PFSK-1 (cell line): ENCODE data around the gene SPR.

ENCODE experiments used
- FOXP2 ChIP-seq: optimal IDR thresholded peaks from 2 replicates; pipeline ENCODE3; 2011; ENCODE audit warnings: borderline replicate concordance, control low read depth, inconsistent platforms; ENCODE audit not compliant: insufficient read depth; ENCODE audit errors: extremely low read length, extremely low read depth
- POLR2AphosphoS5 ChIP-seq: IDR thresholded peaks from 2 replicates; pipeline ENCODE4 v1.6.1; 2012; ENCODE audit warnings: low read depth, mild to moderate bottlenecking, control low read depth, low read length, moderate library complexity
- REST ChIP-seq, 2 experiments: IDR thresholded peaks; 2 replicates each; pipeline versions ENCODE4 v1.6.1 to v1.8.0; 2011 to 2012; ENCODE audit warnings: low read depth in 2 of 2, low read length in 2 of 2, control low read depth in 1 of 2, inconsistent platforms in 1 of 2, mild to moderate bottlenecking in 1 of 2, moderate library complexity in 1 of 2; ENCODE audit not compliant: insufficient read depth in 1 of 2
- SIN3A ChIP-seq: IDR thresholded peaks from 2 replicates; pipeline ENCODE4 v1.6.1; 2012; ENCODE audit warnings: mild to moderate bottlenecking, low read length, moderate library complexity, borderline replicate concordance; ENCODE audit not compliant: insufficient read depth
- TAF1 ChIP-seq: IDR thresholded peaks from 2 replicates; pipeline ENCODE4 v1.6.1; 2012; ENCODE audit warnings: low read length, control low read depth, borderline replicate concordance; ENCODE audit not compliant: insufficient read depth

SPR gene

GRCh38 chr2:72932805-72933204, 45.6 kb downstream of the SPR start:
- no peak for TF ChIP-seq POLR2AphosphoS5
- TF ChIP-seq FOXP2 = no peak
- TF ChIP-seq TAF1 = no peak
- TF ChIP-seq REST (IDR thresholded peaks at IDR 0.05; ENCODE audit: insufficient read depth in 1 of 2, low read depth in 2 of 2, low read length in 2 of 2) = no peak
- no peak for TF ChIP-seq SIN3A

GRCh38 chr2:72933207-72933606, 46.0 kb downstream of the SPR start:
- TF ChIP-seq SIN3A (no peak), POLR2AphosphoS5 (no peak), TAF1 (no peak), FOXP2 (no peak), REST (IDR thresholded peaks at IDR 0.05; ENCODE audit: insufficient read depth in 1 of 2, low read depth in 2 of 2, low read length in 2 of 2) (no peak)

GRCh38 chr2:72933646-72934151, 46.5 kb downstream of the SPR start:
- TF ChIP-seq TAF1 (no peak), FOXP2 (no peak), REST (IDR thresholded peaks at IDR 0.05; ENCODE audit: insufficient read depth in 1 of 2, low read depth in 2 of 2, low read length in 2 of 2) (no peak), SIN3A (no peak), POLR2AphosphoS5 (no peak)

GRCh38 chr2:72934683-72935610, 47.7 kb downstream of the SPR start:
- no peak for TF ChIP-seq TAF1
- TF ChIP-seq POLR2AphosphoS5 = no peak
- no peak for TF ChIP-seq SIN3A
- no peak for TF ChIP-seq REST (IDR thresholded peaks at IDR 0.05; ENCODE audit: insufficient read depth in 1 of 2, low read depth in 2 of 2, low read length in 2 of 2)
- TF ChIP-seq FOXP2 = no peak

- TF ChIP-seq POLR2AphosphoS5 (no peak), REST (IDR thresholded peaks at IDR 0.05; ENCODE audit: insufficient read depth in 1 of 2, low read depth in 2 of 2, low read length in 2 of 2) (no peak), TAF1 (no peak), FOXP2 (no peak), SIN3A (no peak)
Measured at GRCh38 chr2:72935611-72935957, 48.4 kb downstream of the SPR start.
